ENCODE measurements around the gene PEF1.

Gene PEF1, protein sequence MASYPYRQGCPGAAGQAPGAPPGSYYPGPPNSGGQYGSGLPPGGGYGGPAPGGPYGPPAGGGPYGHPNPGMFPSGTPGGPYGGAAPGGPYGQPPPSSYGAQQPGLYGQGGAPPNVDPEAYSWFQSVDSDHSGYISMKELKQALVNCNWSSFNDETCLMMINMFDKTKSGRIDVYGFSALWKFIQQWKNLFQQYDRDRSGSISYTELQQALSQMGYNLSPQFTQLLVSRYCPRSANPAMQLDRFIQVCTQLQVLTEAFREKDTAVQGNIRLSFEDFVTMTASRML

DNA sequence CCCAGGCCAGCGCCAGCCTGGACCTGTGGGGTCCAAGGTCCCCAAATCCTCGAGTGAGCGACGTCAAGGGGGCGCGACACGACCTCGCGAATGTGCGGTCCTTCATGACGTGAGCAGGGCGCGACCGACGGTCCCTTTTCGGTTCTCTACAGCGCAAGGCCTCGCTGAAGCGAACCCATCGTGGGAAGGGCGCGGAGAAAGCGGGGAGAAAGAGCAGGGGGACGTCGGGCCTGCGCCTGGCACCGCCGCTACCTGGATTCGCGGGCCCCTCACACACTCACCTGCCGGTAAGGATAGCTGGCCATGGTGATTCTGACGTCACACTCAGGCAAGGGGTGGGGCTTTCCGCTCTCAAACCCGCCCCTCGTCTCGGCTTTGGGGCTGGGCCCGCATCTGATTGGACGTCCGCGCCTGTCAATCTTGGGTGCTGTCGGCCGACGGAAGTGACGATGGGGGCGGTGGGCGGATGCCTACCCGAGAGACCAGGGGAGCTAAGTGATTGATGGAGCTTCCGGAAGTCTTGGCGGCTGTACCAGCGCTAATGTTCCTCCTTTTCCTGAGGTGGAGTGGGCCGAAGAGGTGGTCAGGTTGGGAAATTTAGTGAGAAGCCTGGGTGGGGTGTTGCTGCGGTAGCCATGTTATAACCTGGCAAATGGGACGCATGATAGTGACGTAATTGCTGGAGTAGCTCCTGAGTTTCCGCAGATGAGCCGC lies at the start of gene PEF1:
Gene PEF1 (minus strand): TSS at position 317 of the 714 bp plus-strand sequence. CDS start 12 bp downstream, at position 305.
- Histone ChIP-seq H3K36me3 (ENCODE audit: control insufficient read depth, insufficient read depth, low read length) (peaks cover 2% of the 10 kb centered on the region), H3K4me3 (replicated peaks; ENCODE audit: low read depth, low read length) (peak within 1 kb of the TSS; percentile 72)
- DNase-seq (ENCODE audit: extremely low read depth, insufficient read length), result peak; percentile 97

DNA sequence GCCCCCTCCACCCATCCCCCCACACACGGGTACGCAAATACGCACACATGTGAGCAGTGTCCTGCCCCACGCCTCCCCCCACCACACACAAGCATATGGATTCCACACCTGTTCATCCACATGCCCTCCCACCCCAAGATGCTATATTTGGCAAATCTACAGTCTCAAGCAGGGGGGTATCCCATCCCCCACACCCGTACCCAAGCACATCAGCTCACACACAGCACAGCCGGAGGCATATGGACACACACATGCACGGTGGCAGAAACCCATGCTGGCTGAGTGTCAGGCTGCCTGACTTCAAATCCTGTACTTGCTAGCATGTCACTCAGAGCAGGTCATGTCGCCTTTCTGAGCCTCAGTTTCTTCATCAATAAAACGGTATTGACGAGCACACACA lies 48.6 kb upstream of the PEF1 start:
- TF ChIP-seq, protein P1, sequence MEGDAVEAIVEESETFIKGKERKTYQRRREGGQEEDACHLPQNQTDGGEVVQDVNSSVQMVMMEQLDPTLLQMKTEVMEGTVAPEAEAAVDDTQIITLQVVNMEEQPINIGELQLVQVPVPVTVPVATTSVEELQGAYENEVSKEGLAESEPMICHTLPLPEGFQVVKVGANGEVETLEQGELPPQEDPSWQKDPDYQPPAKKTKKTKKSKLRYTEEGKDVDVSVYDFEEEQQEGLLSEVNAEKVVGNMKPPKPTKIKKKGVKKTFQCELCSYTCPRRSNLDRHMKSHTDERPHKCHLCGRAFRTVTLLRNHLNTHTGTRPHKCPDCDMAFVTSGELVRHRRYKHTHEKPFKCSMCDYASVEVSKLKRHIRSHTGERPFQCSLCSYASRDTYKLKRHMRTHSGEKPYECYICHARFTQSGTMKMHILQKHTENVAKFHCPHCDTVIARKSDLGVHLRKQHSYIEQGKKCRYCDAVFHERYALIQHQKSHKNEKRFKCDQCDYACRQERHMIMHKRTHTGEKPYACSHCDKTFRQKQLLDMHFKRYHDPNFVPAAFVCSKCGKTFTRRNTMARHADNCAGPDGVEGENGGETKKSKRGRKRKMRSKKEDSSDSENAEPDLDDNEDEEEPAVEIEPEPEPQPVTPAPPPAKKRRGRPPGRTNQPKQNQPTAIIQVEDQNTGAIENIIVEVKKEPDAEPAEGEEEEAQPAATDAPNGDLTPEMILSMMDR (IDR thresholded peaks at IDR 0.05; ENCODE audit: insufficient read depth, low read length, poor library complexity, severe bottlenecking), result no peak
- no peaks in the 10 kb centered on the region for H3K27me3 ChIP-seq (replicated peaks; ENCODE audit: control insufficient read depth, insufficient read depth, low read length)

More for the DNA sequence above, at the start of gene PEF1:
- TF ChIP-seq, protein P1 (IDR thresholded peaks at IDR 0.05; ENCODE audit: insufficient read depth, low read length, poor library complexity, severe bottlenecking), result no peak
- H3K27me3 ChIP-seq (replicated peaks; ENCODE audit: control insufficient read depth, insufficient read depth, low read length), result no peaks in the 10 kb centered on the region

DNA sequence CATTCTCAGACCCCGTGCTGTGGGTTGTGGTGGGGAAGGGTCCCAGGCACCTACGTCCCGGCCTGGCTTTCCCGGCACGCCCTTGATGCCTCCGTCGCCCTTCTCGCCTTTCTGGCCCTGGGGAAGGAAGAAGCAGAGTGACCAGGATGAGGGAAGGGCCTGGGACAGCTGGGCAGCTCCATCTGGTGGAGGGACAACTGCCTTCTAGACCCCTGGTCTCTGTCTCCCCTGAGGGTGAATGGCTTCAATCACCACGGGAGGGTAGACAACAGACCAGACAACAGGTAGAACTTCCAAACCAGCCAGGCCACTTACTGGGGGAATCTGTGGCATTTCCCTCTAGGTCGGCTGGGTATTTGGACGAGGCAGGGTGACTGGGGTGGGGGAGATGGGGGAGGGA lies 47.3 kb upstream of the PEF1 start:
- TF ChIP-seq, protein P1 (IDR thresholded peaks at IDR 0.05; ENCODE audit: insufficient read depth, low read length, poor library complexity, severe bottlenecking), result no peak
- Histone ChIP-seq H3K27me3 (replicated peaks; ENCODE audit: control insufficient read depth, insufficient read depth, low read length) (no peaks in the 10 kb centered on the region), H3K36me3 (ENCODE audit: control insufficient read depth, insufficient read depth, low read length) (no peaks in the 10 kb centered on the region), H3K4me3 (replicated peaks; ENCODE audit: low read depth, low read length) (no peak overlapping the region)
- DNase-seq (ENCODE audit: extremely low read depth, insufficient read length), result no peak

More for the DNA sequence above, 48.6 kb upstream of the PEF1 start:
- no peak for DNase-seq (ENCODE audit: extremely low read depth, insufficient read length)
- no peak overlapping the region for H3K4me3 ChIP-seq (replicated peaks; ENCODE audit: low read depth, low read length)
- H3K36me3 ChIP-seq (ENCODE audit: control insufficient read depth, insufficient read depth, low read length), result no peaks in the 10 kb centered on the region

DNA sequence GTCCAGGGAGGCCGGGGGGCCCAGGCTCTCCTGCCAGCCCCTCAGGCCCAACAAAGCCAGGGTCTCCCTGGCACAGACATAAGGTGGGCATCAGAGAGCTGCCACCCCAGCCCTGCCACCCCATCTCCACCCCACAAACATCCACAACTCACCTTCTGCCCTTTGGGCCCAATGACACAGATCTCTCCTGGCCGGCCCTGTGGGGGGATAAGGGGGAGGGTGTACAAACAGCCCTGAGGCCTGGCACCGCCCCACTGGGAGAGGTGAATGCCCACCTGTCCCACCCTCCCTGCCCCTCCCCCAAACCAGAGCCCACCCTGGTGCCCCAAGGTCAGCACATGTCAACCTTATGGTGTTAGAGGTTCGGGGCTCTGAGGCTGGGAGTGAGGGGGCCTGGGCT lies 46.8 kb upstream of the PEF1 start:
- H3K36me3 ChIP-seq (ENCODE audit: control insufficient read depth, insufficient read depth, low read length), result no peaks in the 10 kb centered on the region
- H3K4me3 ChIP-seq (replicated peaks; ENCODE audit: low read depth, low read length), result no peak overlapping the region
- H3K27me3 ChIP-seq (replicated peaks; ENCODE audit: control insufficient read depth, insufficient read depth, low read length), result no peaks in the 10 kb centered on the region
- no peak for DNase-seq (ENCODE audit: extremely low read depth, insufficient read length)
- TF ChIP-seq, protein P1 (IDR thresholded peaks at IDR 0.05; ENCODE audit: insufficient read depth, low read length, poor library complexity, severe bottlenecking), result no peak

DNA sequence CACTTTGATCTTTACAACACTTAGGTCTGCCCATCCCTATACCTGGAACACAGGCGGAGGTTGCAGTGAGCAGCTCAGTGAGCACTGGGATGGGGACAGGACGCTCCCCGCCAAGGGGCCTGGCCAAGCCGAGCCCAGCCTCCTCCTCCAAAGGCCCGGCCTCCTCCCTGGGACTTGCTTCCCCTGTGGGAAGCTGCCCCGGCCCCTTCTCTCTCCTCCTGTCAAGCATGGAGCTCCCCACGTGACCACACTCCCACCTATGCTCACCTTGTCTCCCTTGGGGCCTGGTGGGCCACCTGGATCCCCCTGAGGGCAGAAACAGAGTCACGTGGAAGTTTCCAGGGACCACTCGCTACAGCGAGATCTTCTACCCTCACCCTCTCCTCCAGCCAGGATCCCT lies 46.2 kb upstream of the PEF1 start:
- TF ChIP-seq, protein P1 (IDR thresholded peaks at IDR 0.05; ENCODE audit: insufficient read depth, low read length, poor library complexity, severe bottlenecking), result no peak
- no peak overlapping the region for H3K4me3 ChIP-seq (replicated peaks; ENCODE audit: low read depth, low read length)
- no peaks in the 10 kb centered on the region for H3K36me3 ChIP-seq (ENCODE audit: control insufficient read depth, insufficient read depth, low read length)
- no peaks in the 10 kb centered on the region for H3K27me3 ChIP-seq (replicated peaks; ENCODE audit: control insufficient read depth, insufficient read depth, low read length)
- no peak for DNase-seq (ENCODE audit: extremely low read depth, insufficient read length)

Measured in GM06990 (cell line).